ENCODE measurements around the gene SPTBN5.

DNA sequence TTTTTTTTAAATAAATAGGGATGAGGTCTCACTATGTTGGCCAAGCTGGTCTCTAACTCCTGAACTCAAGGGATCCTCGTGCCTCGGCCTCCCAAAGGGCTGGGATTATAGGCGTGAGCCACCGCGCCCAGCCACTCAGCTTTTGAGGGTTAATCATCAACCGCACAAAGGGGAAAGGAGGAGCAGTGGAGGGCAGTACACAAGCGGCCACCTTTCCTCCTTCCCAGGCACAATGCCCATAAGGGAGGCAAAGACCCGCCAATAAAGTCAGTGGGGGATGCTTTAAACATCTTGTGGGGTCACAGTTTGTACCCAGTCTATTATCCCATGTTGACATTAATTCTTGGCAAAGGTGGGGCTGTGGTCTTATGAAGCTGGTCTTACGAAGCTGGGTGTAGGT is 46.1 kb upstream of the SPTBN5 start:
- TF ChIP-seq, protein P1, sequence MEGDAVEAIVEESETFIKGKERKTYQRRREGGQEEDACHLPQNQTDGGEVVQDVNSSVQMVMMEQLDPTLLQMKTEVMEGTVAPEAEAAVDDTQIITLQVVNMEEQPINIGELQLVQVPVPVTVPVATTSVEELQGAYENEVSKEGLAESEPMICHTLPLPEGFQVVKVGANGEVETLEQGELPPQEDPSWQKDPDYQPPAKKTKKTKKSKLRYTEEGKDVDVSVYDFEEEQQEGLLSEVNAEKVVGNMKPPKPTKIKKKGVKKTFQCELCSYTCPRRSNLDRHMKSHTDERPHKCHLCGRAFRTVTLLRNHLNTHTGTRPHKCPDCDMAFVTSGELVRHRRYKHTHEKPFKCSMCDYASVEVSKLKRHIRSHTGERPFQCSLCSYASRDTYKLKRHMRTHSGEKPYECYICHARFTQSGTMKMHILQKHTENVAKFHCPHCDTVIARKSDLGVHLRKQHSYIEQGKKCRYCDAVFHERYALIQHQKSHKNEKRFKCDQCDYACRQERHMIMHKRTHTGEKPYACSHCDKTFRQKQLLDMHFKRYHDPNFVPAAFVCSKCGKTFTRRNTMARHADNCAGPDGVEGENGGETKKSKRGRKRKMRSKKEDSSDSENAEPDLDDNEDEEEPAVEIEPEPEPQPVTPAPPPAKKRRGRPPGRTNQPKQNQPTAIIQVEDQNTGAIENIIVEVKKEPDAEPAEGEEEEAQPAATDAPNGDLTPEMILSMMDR (IDR thresholded peaks at IDR 0.05; ENCODE audit: low read length), result no peak
- no peak for TF ChIP-seq EZH2 (optimal IDR thresholded peaks at IDR 0.05; ENCODE audit: low read depth, low read length)

All from MM.1S (cell line).